A549 (cell line): ENCODE measurements around the gene COMT. TPM values are rescaled to one million over a fixed set of nuclear protein-coding genes. Genes with fewer than 3 reads are reported as not detected.

Experiments used
- ATAC-seq, 2 experiments: fragments of 200-7000 bp in 1 of 2; fragments of >200 bp in 1 of 2; cut with Nextera tagmentation in 1 of 2; cut with Tn5 transposase in 1 of 2; 3 replicates each; pipeline versions ENCODE4 v1.8.0 to v1.9.1; 2018 to 2020; ENCODE audit warnings: mild to moderate bottlenecking in 1 of 2, moderate library complexity in 1 of 2
- CTCF ChIA-PET: fragments of 300-600 bp; sonication (Branson Sonifier 250); formaldehyde crosslinking; extraction: SDS; loops from one replicate; lab custom pipeline; 2021; ENCODE audit warnings: antibody characterized with exemption, inconsistent platforms; lab: Yijun Ruan, JAX
- POLR2A ChIA-PET: fragments of 350-600 bp; formaldehyde crosslinking; extraction: SDS; loops from one replicate; lab custom pipeline; 2021; ENCODE audit warnings: antibody characterized with exemption, inconsistent platforms; lab: Yijun Ruan, JAX
- DNase-seq, 2 experiments: peaks; one replicate each; pipeline versions ENCODE4 v3.0.0 to v3.0.0-alpha.2; 2011 to 2016; ENCODE audit warnings: low read depth in 1 of 2, low spot score in 1 of 2
- FAIRE-seq: peaks from 2 replicates; lab custom pipeline; 2011; peaks lifted over from hg19 to GRCh38; lab: Jason Lieb, UNC
- H3K27ac ChIP-seq, 2 experiments: fragments of >200 bp; sonication (Bioruptor Twin); formaldehyde crosslinking; 3 replicates each; pipeline ENCODE4 v1.5.1; 2016 to 2017
- H3K4me1 ChIP-seq: fragments of >200 bp; sonication (Bioruptor Twin); formaldehyde crosslinking; 3 replicates; pipeline ENCODE4 v1.6.1; 2016
- H3K4me2 ChIP-seq: fragments of >200 bp; sonication (Bioruptor Twin); formaldehyde crosslinking; 3 replicates; pipeline ENCODE4 v1.6.1; 2016
- H3K4me3 ChIP-seq: fragments of >200 bp; sonication (Bioruptor Twin); formaldehyde crosslinking; 3 replicates; pipeline ENCODE4 v1.5.1; 2016
- H3K9me3 ChIP-seq: fragments of >200 bp; sonication (Bioruptor Twin); formaldehyde crosslinking; 3 replicates; pipeline ENCODE4 v1.6.1; 2016
- BCL3 ChIP-seq: fragments of >200 bp; sonication (Bioruptor Twin); formaldehyde crosslinking; IDR thresholded peaks from 3 replicates; pipeline ENCODE4 v1.6.1; 2016
- CEBPB ChIP-seq, 2 experiments: fragments of >200 bp in 1 of 2; sonication (Bioruptor Twin) in 1 of 2; formaldehyde crosslinking in 1 of 2; IDR thresholded peaks; 2 replicates each; pipeline ENCODE4 v1.6.1; 2012 to 2016
- CHD4 ChIP-seq: fragments of 200-600 bp; sonication (generic); IDR thresholded peaks from 2 replicates; pipeline ENCODE4 v1.6.1; 2016; ENCODE audit warnings: antibody characterized with exemption, mild to moderate bottlenecking, borderline replicate concordance
- E2F6 ChIP-seq: IDR thresholded peaks from 2 replicates; pipeline ENCODE4 v1.6.1; 2012; ENCODE audit warnings: low read depth, borderline replicate concordance
- EHMT2 ChIP-seq: fragments of 200-600 bp; sonication (generic); IDR thresholded peaks from 2 replicates; pipeline ENCODE4 v1.6.1; 2016; ENCODE audit warnings: antibody characterized with exemption, low read depth, mild to moderate bottlenecking, moderate library complexity
- ESRRA ChIP-seq: fragments of 150-350 bp; IDR thresholded peaks from 2 replicates; pipeline ENCODE4 v1.6.1; 2014; ENCODE audit warnings: mild to moderate bottlenecking, low read length, borderline replicate concordance
- FOXS1 ChIP-seq: fragments of 250-450 bp; sonication (Bioruptor Pico); IDR thresholded peaks from 2 replicates; pipeline ENCODE4 v1.5.0; 2020; ENCODE audit warnings: mild to moderate bottlenecking, moderate library complexity
- HES2 ChIP-seq: fragments of >200 bp; sonication (Bioruptor Twin); formaldehyde crosslinking; IDR thresholded peaks from 2 replicates; pipeline ENCODE4 v1.6.1; 2016
- HMGXB4 ChIP-seq: fragments of 250-450 bp; sonication (Bioruptor Pico); IDR thresholded peaks from 2 replicates; pipeline ENCODE4 v1.5.0; 2021; ENCODE audit warnings: mild to moderate bottlenecking, moderate library complexity, borderline replicate concordance
- HOXA7 ChIP-seq: fragments of 250-450 bp; sonication (Bioruptor Pico); IDR thresholded peaks from 2 replicates; pipeline ENCODE4 v1.5.0; 2020; ENCODE audit warnings: mild to moderate bottlenecking, moderate library complexity
- HOXB5 ChIP-seq: fragments of 250-450 bp; sonication (Bioruptor Pico); IDR thresholded peaks from 2 replicates; pipeline ENCODE4 v1.5.0; 2020; ENCODE audit warnings: mild to moderate bottlenecking, moderate library complexity
- JUN ChIP-seq, 2 experiments: fragments of >200 bp; sonication (Bioruptor Twin); formaldehyde crosslinking; IDR thresholded peaks; 2 replicates in 1 of 2; 3 replicates in 1 of 2; pipeline ENCODE4 v1.6.1; 2016 to 2017
- JUNB ChIP-seq: fragments of >200 bp; sonication (Bioruptor Twin); formaldehyde crosslinking; IDR thresholded peaks from 2 replicates; pipeline ENCODE4 v1.6.1; 2016
- KDM1A ChIP-seq: fragments of 200-600 bp; sonication (generic); IDR thresholded peaks from 2 replicates; pipeline ENCODE4 v1.6.1; 2016; ENCODE audit warnings: low read depth, mild to moderate bottlenecking
- MAFK ChIP-seq: fragments of 450-650 bp; IDR thresholded peaks from 2 replicates; pipeline ENCODE4 v1.6.1; 2014; ENCODE audit not compliant: partially characterized antibody
- MYC ChIP-seq: IDR thresholded peaks from 2 replicates; pipeline ENCODE4 v1.6.1; 2012; ENCODE audit warnings: mild to moderate bottlenecking, inconsistent platforms, low read length, improper control_type of control experiment, borderline replicate concordance
- PBX3 ChIP-seq: IDR thresholded peaks from 2 replicates; pipeline ENCODE4 v1.6.1; 2012
- POLR2A ChIP-seq: IDR thresholded peaks from 2 replicates; pipeline ENCODE4 v1.6.1; 2012; ENCODE audit warnings: mild to moderate bottlenecking, low read length
- POLR2AphosphoS2 ChIP-seq: conservative IDR thresholded peaks from 2 replicates; pipeline ENCODE4 v1.6.1; 2012; ENCODE audit warnings: low read length, improper control_type of control experiment, inconsistent platforms
- RAD21 ChIP-seq, 2 experiments: fragments of >200 bp in 1 of 2; sonication (Bioruptor Twin) in 1 of 2; formaldehyde crosslinking in 1 of 2; IDR thresholded peaks in 1 of 2; conservative IDR thresholded peaks in 1 of 2; 2 replicates in 1 of 2; 3 replicates in 1 of 2; pipeline ENCODE4 v1.6.1; 2012 to 2018; ENCODE audit warnings: inconsistent platforms in 1 of 2
- RARB ChIP-seq: fragments of 250-450 bp; sonication (Bioruptor Pico); IDR thresholded peaks from 2 replicates; pipeline ENCODE4 v1.8.0; 2021; ENCODE audit warnings: mild to moderate bottlenecking, moderate library complexity
- RFX5 ChIP-seq: fragments of 450-650 bp; IDR thresholded peaks from 2 replicates; pipeline ENCODE4 v1.7.1; 2014; ENCODE audit warnings: antibody characterized with exemption, mild to moderate bottlenecking, moderate library complexity
- RNF2 ChIP-seq: fragments of 200-600 bp; sonication (generic); IDR thresholded peaks from 2 replicates; pipeline ENCODE4 v1.6.1; 2016; ENCODE audit warnings: low read depth, mild to moderate bottlenecking, antibody characterized with exemption, moderate library complexity, borderline replicate concordance
- SMC3 ChIP-seq: fragments of >200 bp; sonication (Bioruptor Twin); formaldehyde crosslinking; IDR thresholded peaks from 3 replicates; pipeline ENCODE4 v1.6.1; 2018; ENCODE audit warnings: inconsistent platforms
- SREBF2 ChIP-seq: fragments of 450-650 bp; IDR thresholded peaks from 2 replicates; pipeline ENCODE4 v1.6.1; 2014; ENCODE audit warnings: mild to moderate bottlenecking, moderate library complexity
- TFCP2L1 ChIP-seq: fragments of 250-450 bp; sonication (Bioruptor Pico); IDR thresholded peaks from 2 replicates; pipeline ENCODE4 v1.5.0; 2021; ENCODE audit warnings: mild to moderate bottlenecking
- TP53 ChIP-seq: fragments of 250-450 bp; sonication (Bioruptor Pico); IDR thresholded peaks from 2 replicates; pipeline ENCODE4 v1.5.0; 2021; ENCODE audit warnings: mild to moderate bottlenecking, moderate library complexity
- ZNF302 ChIP-seq: fragments of 250-450 bp; sonication (Bioruptor Pico); IDR thresholded peaks from 2 replicates; pipeline ENCODE4 v1.9.0; 2021; ENCODE audit warnings: inconsistent platforms, mild to moderate bottlenecking, moderate library complexity
- ZSCAN20 ChIP-seq: fragments of 250-450 bp; sonication (Bioruptor Pico); IDR thresholded peaks from 2 replicates; pipeline ENCODE4 v1.8.0; 2022; ENCODE audit warnings: mild to moderate bottlenecking, moderate library complexity
- WGBS: methylation state at CpG from one replicate; pipeline ENCODE4 v1.1.6; 2017; ENCODE audit errors: missing lambda C conversion rate; 5-methylcytosine and 5-hydroxymethylcytosine counted together
- polyA plus RNA-seq, 4 experiments: library from polyadenylated mRNA; depleted of rRNA in 3 of 4; stranded (reverse); fragments of >200 nt; fragmentation: RNase III in 1 of 4; extraction: RNeasy Plus Mini Kit Qiagen cat#74134 plus additional on column Dnase treatment in 1 of 4; gene quantifications; 2 replicates in 3 of 4; 3 replicates in 1 of 4; pipeline ENCODE4 v1.2.3, GENCODE V29; 2011 to 2017
- TF ChIP-seq, protein P1 (sequence below): fragments of 450-650 bp; IDR thresholded peaks from 2 replicates; pipeline ENCODE4 v1.6.1; 2014; ENCODE audit warnings: antibody characterized with exemption

COMT gene
- polyA plus RNA-seq, 2 of the 4 experiments (the other 2 are of a cell fraction): 72.3 to 125 TPM

GRCh38 chr22:20002636-20003035, 61.1 kb downstream of the COMT start:
- ATAC-seq (no peak), FAIRE-seq (no peak), DNase-seq (no peak)
- POLR2A ChIA-PET: no interaction called here
- TF ChIP-seq CEBPB (IDR thresholded peaks at IDR 0.05) (no peak), JUN (IDR thresholded peaks at IDR 0.05) (no peak), JUNB (no peak), POLR2AphosphoS2 (no peak), RFX5 (no peak), POLR2A (no peak), EHMT2 (no peak), CHD4 (no peak), MYC (no peak), SMC3 (no peak), FOXS1 (CRISPR knock-in tag) (no peak), MAFK (no peak), SREBF2 (no peak), BCL3 (no peak), ZNF302 (CRISPR knock-in tag) (no peak), RNF2 (no peak), HOXA7 (CRISPR knock-in tag) (no peak), RAD21 (conservative IDR thresholded peaks at IDR 0.05 in 1 of 2, IDR thresholded peaks at IDR 0.05 in 1 of 2) (no peak), ESRRA (no peak)
- TF ChIP-seq, protein P1, sequence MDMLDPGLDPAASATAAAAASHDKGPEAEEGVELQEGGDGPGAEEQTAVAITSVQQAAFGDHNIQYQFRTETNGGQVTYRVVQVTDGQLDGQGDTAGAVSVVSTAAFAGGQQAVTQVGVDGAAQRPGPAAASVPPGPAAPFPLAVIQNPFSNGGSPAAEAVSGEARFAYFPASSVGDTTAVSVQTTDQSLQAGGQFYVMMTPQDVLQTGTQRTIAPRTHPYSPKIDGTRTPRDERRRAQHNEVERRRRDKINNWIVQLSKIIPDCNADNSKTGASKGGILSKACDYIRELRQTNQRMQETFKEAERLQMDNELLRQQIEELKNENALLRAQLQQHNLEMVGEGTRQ: no peak
- Histone ChIP-seq H3K4me2 (no peak overlapping the region), H3K9me3 (peaks cover 11% of the 10 kb centered on the region), H3K4me3 (no peak overlapping the region), H3K4me1 (no peaks in the 10 kb centered on the region), H3K27ac (no peak overlapping the region)
- WGBS: 76% methylated on average over 2 of the region's 2 CpGs
- CTCF ChIA-PET: interaction anchor here (1.7 to 1.9 kb wide), 2 partner anchors 11 to 33 kb away, joined by 3 to 8 read pairs; no protein-coding TSS in a partner anchor

DNA sequence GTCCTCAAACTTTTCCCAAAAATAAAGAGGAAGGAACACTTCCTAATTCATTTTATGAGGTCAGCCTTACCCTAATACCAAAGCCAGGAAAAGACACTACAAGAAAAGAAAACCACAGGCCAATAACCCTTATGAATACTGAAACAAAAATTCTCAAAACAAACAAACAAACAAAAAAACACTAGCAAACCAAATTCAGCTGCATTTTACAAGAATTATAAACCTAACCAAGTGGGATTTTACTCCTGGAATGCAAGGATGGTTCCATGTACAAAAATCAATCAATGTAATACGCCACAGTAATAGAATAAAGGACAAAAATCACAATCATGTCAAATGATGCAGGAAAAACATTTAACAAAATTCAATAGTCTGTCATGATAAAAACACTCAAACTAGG, 61.7 kb downstream of the COMT start:
- Histone ChIP-seq H3K9me3 (peaks cover 11% of the 10 kb centered on the region), H3K27ac (no peak overlapping the region), H3K4me1 (no peaks in the 10 kb centered on the region), H3K4me2 (no peak overlapping the region), H3K4me3 (no peak overlapping the region)
- TF ChIP-seq HOXB5 (CRISPR knock-in tag) (no peak), TP53 (CRISPR knock-in tag) (no peak), TFCP2L1 (CRISPR knock-in tag) (no peak), RNF2 (no peak), FOXS1 (CRISPR knock-in tag) (no peak), E2F6 (no peak)
- ATAC-seq (no peak), FAIRE-seq (no peak), DNase-seq (no peak)
- ChIA-PET CTCF (interaction anchor here (1.7 kb wide), 1 partner anchor 33 kb away, joined by 3 read pairs; no protein-coding TSS in a partner anchor), POLR2A (no interaction called here)
- 0% methylated on average over 1 of the region's 1 CpG for WGBS

- ChIA-PET POLR2A (no interaction called here), CTCF (no interaction called here)
- H3K9me3 ChIP-seq: peaks cover 11% of the 10 kb centered on the region
- DNase-seq (no peak), ATAC-seq (no peak), FAIRE-seq (no peak)
- H3K4me2 ChIP-seq: no peak overlapping the region
- no peaks in the 10 kb centered on the region for H3K4me1 ChIP-seq
- 25% methylated on average over 3 of the region's 3 CpGs for whole genome bisulfite sequencing
- no peak overlapping the region for H3K27ac ChIP-seq
- H3K4me3 ChIP-seq: no peak overlapping the region
- no peak for TF ChIP-seq HES2
- TF ChIP-seq ZNF302 (CRISPR knock-in tag): no peak
- no peak for TF ChIP-seq CHD4
- no peak for TF ChIP-seq RAD21 (conservative IDR thresholded peaks at IDR 0.05 in 1 of 2, IDR thresholded peaks at IDR 0.05 in 1 of 2)
- TF ChIP-seq ESRRA: no peak
- TF ChIP-seq PBX3: no peak
- no peak for TF ChIP-seq ZSCAN20
- TF ChIP-seq HMGXB4 (CRISPR knock-in tag): no peak
- TF ChIP-seq KDM1A: no peak
- no peak for TF ChIP-seq RARB (CRISPR knock-in tag)
- TF ChIP-seq, protein P1: no peak
Observed at GRCh38 chr22:20004464-20004863, 62.9 kb downstream of the COMT start.
